HL-60 (cell line): ENCODE data around the gene TBC1D5.

Experiments
- DNase-seq, 2 experiments: peaks; one replicate each; pipeline ENCODE4 v3.0.0-alpha.2; 2010 to 2020; ENCODE audit warnings: low read depth in 1 of 2, low spot score in 1 of 2
- H3K27ac ChIP-seq: fragments of 250-450 bp; sonication (Bioruptor Pico); replicated peaks from 2 replicates; pipeline ENCODE4 v1.5.1; 2020; ENCODE audit warnings: mild to moderate bottlenecking, moderate library complexity
- H3K27me3 ChIP-seq: fragments of 250-450 bp; sonication (Bioruptor Pico); 2 replicates; pipeline ENCODE4 v1.5.1; 2021; ENCODE audit warnings: mild to moderate bottlenecking, moderate library complexity; ENCODE audit not compliant: insufficient read depth, poor library complexity, severe bottlenecking
- H3K4me3 ChIP-seq: replicated peaks from 2 replicates; pipeline ENCODE4 v1.5.1; 2011; ENCODE audit warnings: mild to moderate bottlenecking, control low read depth, low read length; ENCODE audit not compliant: insufficient read depth
- CTCF ChIP-seq: IDR thresholded peaks from one replicate; pipeline ENCODE4 v1.5.1; 2011; ENCODE audit warnings: low read length, control low read depth, inconsistent platforms; ENCODE audit not compliant: insufficient read depth
- GABPA ChIP-seq: IDR thresholded peaks from 2 replicates; pipeline ENCODE4 v1.6.1; 2012; ENCODE audit warnings: low read depth
- POLR2AphosphoS5 ChIP-seq: IDR thresholded peaks from 2 replicates; pipeline ENCODE4 v1.6.1; 2012; ENCODE audit warnings: low read depth
- REST ChIP-seq: IDR thresholded peaks from 2 replicates; pipeline ENCODE4 v1.6.1; 2012; ENCODE audit warnings: low read depth; ENCODE audit not compliant: insufficient replicate concordance
- SPI1 ChIP-seq: IDR thresholded peaks from 2 replicates; pipeline ENCODE4 v1.6.1; 2012; ENCODE audit warnings: low read depth, mild to moderate bottlenecking, borderline replicate concordance

TBC1D5 gene

GRCh38 chr3:17232442-17232841 lies 510.0 kb downstream of the TBC1D5 start:
- no peak for DNase-seq
- Histone ChIP-seq H3K27ac (no peak overlapping the region), H3K4me3 (no peak overlapping the region), H3K27me3 (no peaks in the 10 kb centered on the region)
- TF ChIP-seq GABPA (no peak), CTCF (no peak), POLR2AphosphoS5 (no peak), SPI1 (no peak), REST (no peak)

- H3K27ac ChIP-seq = no peak overlapping the region
- DNase-seq = no peak
- H3K4me3 ChIP-seq = no peak overlapping the region
- H3K27me3 ChIP-seq = no peaks in the 10 kb centered on the region
- no peak for TF ChIP-seq GABPA
- TF ChIP-seq CTCF = no peak
- TF ChIP-seq REST = no peak
- no peak for TF ChIP-seq POLR2AphosphoS5
- peak; percentile 52; the same call in 1 of the 2 replicates for TF ChIP-seq SPI1
Measured at GRCh38 chr3:17231537-17232261, 510.7 kb downstream of the TBC1D5 start.

DNA sequence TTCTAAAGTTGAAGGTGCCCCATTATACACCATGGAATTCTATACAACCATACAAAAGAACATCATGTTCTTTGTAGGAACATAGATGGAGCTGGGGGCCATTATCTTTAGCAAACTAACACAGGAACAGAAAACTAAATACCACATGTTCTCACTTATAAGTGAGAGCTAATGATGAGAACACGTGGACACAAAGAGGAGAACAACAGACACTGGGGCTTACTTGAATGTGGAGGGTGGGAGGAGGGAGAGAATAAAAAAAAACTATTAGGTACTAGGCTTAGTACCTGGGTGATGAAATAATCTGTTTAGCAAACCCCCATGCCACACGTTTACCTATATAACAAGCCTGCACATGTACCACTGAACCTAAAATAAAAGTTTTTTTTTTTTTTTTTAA lies 515.0 kb downstream of the TBC1D5 start:
- H3K4me3 ChIP-seq = no peak overlapping the region
- no peak for TF ChIP-seq POLR2AphosphoS5
- no peak for TF ChIP-seq GABPA
- no peak for TF ChIP-seq CTCF
- no peak for TF ChIP-seq REST
- no peak for TF ChIP-seq SPI1
- H3K27me3 ChIP-seq = no peaks in the 10 kb centered on the region
- no peak overlapping the region for H3K27ac ChIP-seq
- DNase-seq = no peak
